HepG2 (cell line): Measurements from ENCODE around the gene DYRK2. TPM values are rescaled to one million over a fixed set of nuclear protein-coding genes. Genes with fewer than 3 reads are reported as not detected.
A peak's percentile ranks its signal among the peaks of the same experiment; 100 is the strongest.

ENCODE experiments used
- ARNT2 ChIP-seq: sonication (generic); formaldehyde crosslinking; IDR thresholded peaks from 2 replicates; pipeline ENCODE4 v1.8.0; 2022; ENCODE audit warnings: mild to moderate bottlenecking, low read depth, missing genetic modification reagents, moderate library complexity
- CHD4 ChIP-seq: fragments of 200-600 bp; sonication (generic); IDR thresholded peaks from 2 replicates; pipeline ENCODE4 v1.7.0; 2017; ENCODE audit warnings: mild to moderate bottlenecking, low read length, borderline replicate concordance
- DMAP1 ChIP-seq: IDR thresholded peaks from 2 replicates; pipeline ENCODE4 v1.6.1; 2016
- GABPA ChIP-seq, 2 experiments: IDR thresholded peaks; 2 replicates each; pipeline ENCODE4 v1.6.1; 2011 to 2016; ENCODE audit warnings: low read depth in 2 of 2, low read length in 1 of 2, missing biosample characterization in 1 of 2, missing genetic modification characterization in 1 of 2
- HNF4A ChIP-seq: sonication (generic); formaldehyde crosslinking; IDR thresholded peaks from 2 replicates; pipeline ENCODE4 v1.4.0; 2020; ENCODE audit warnings: missing genetic modification reagents
- KDM6A ChIP-seq: IDR thresholded peaks from 2 replicates; pipeline ENCODE4 v1.6.1; 2016; ENCODE audit warnings: low read depth
- MLLT10 ChIP-seq: sonication (generic); formaldehyde crosslinking; IDR thresholded peaks from 2 replicates; pipeline ENCODE4 v1.4.0; 2020; ENCODE audit warnings: missing genetic modification reagents
- RFX1 ChIP-seq: fragments of 450-650 bp; IDR thresholded peaks from 2 replicates; pipeline ENCODE4 v1.6.1; 2017
- RFX3 ChIP-seq: IDR thresholded peaks from 2 replicates; pipeline ENCODE4 v1.6.1; 2016; ENCODE audit warnings: missing biosample characterization, missing genetic modification reagents
- SALL1 ChIP-seq: sonication (generic); formaldehyde crosslinking; IDR thresholded peaks from 2 replicates; pipeline ENCODE4 v1.8.0; 2022; ENCODE audit warnings: mild to moderate bottlenecking, missing genetic modification reagents
- TBX3 ChIP-seq: fragments of 450-650 bp; IDR thresholded peaks from 2 replicates; pipeline ENCODE4 v1.6.1; 2017; ENCODE audit warnings: antibody characterized with exemption, mild to moderate bottlenecking, inconsistent platforms, borderline replicate concordance
- ZBTB8A ChIP-seq: sonication (generic); formaldehyde crosslinking; IDR thresholded peaks from 2 replicates; pipeline ENCODE4 v1.4.0; 2020; ENCODE audit warnings: mild to moderate bottlenecking, low read depth, missing genetic modification reagents, borderline replicate concordance
- ZKSCAN1 ChIP-seq: fragments of 150-350 bp; IDR thresholded peaks from 2 replicates; pipeline ENCODE4 v1.6.1; 2014; ENCODE audit warnings: low read length
- ZNF121 ChIP-seq: sonication (generic); formaldehyde crosslinking; IDR thresholded peaks from 2 replicates; pipeline ENCODE4 v1.5.0; 2020; ENCODE audit warnings: mild to moderate bottlenecking, missing genetic modification reagents
- ZNF558 ChIP-seq: sonication (generic); formaldehyde crosslinking; IDR thresholded peaks from 2 replicates; pipeline ENCODE4 v1.9.0; 2022; ENCODE audit warnings: mild to moderate bottlenecking, missing genetic modification reagents, borderline replicate concordance
- ZNF605 ChIP-seq: sonication (generic); formaldehyde crosslinking; IDR thresholded peaks from 2 replicates; pipeline ENCODE4 v1.8.0; 2022; ENCODE audit warnings: mild to moderate bottlenecking, missing genetic modification reagents
- ZNF7 ChIP-seq: IDR thresholded peaks from 2 replicates; pipeline ENCODE4 v1.6.1; 2016; ENCODE audit warnings: missing biosample characterization, missing genetic modification reagents
- ZNF879 ChIP-seq: sonication (generic); formaldehyde crosslinking; IDR thresholded peaks from 2 replicates; pipeline ENCODE4 v1.8.1; 2023; ENCODE audit warnings: missing genetic modification reagents
- polyA plus RNA-seq, 8 experiments: library from polyadenylated mRNA; depleted of rRNA in 3 of 8; stranded (reverse) in 7 of 8; unstranded in 1 of 8; fragments of >200 nt; fragmentation: Illumina TruSeq in 4 of 8; extraction: Trizol in 4 of 8; gene quantifications; 2 replicates each; pipeline versions ENCODE4 v1.2.1 to v1.2.3, GENCODE V29; 2011 to 2016; ENCODE audit warnings: low read depth in 4 of 8, missing spikeins in 1 of 8, mixed read lengths in 1 of 8; ENCODE audit not compliant: insufficient read depth in 1 of 8
- total RNA-seq, 5 experiments: library from RNA; depleted of rRNA; stranded (reverse); fragments of >200 nt; fragmentation: Illumina TruSeq; extraction: Trizol; gene quantifications; 2 replicates each; pipeline ENCODE4 v1.2.3, GENCODE V29; 2016; ENCODE audit warnings: low read depth in 1 of 5
- TF ChIP-seq, protein P1 (sequence below), 2 experiments: IDR thresholded peaks; 2 replicates each; pipeline ENCODE4 v1.6.1; 2011 to 2012; ENCODE audit warnings: low read length in 2 of 2, borderline replicate concordance in 1 of 2, low read depth in 1 of 2, mild to moderate bottlenecking in 1 of 2, moderate library complexity in 1 of 2
- TF ChIP-seq, protein P2 (sequence below), 2 experiments: sonication (generic) in 1 of 2; formaldehyde crosslinking in 1 of 2; IDR thresholded peaks; 2 replicates each; pipeline versions ENCODE4 v1.4.0 to v1.6.1; 2018 to 2020; ENCODE audit warnings: missing genetic modification reagents in 2 of 2, borderline replicate concordance in 1 of 2, low read depth in 1 of 2, mild to moderate bottlenecking in 1 of 2, missing biosample characterization in 1 of 2
- TF ChIP-seq, protein P3 (sequence below): IDR thresholded peaks from 2 replicates; pipeline ENCODE4 v1.6.1; 2012; ENCODE audit warnings: inconsistent platforms
- TF ChIP-seq, protein P4 (sequence below): sonication (generic); formaldehyde crosslinking; IDR thresholded peaks from 2 replicates; pipeline ENCODE4 v1.4.0; 2020; ENCODE audit warnings: missing genetic modification reagents, borderline replicate concordance

DYRK2 gene
- total and polyA plus RNA-seq, 2 of the 13 experiments (the other 11 are each of a cell fraction or from before 2014, with no cell fraction given), result 8.2 to 11.5 TPM

DNA sequence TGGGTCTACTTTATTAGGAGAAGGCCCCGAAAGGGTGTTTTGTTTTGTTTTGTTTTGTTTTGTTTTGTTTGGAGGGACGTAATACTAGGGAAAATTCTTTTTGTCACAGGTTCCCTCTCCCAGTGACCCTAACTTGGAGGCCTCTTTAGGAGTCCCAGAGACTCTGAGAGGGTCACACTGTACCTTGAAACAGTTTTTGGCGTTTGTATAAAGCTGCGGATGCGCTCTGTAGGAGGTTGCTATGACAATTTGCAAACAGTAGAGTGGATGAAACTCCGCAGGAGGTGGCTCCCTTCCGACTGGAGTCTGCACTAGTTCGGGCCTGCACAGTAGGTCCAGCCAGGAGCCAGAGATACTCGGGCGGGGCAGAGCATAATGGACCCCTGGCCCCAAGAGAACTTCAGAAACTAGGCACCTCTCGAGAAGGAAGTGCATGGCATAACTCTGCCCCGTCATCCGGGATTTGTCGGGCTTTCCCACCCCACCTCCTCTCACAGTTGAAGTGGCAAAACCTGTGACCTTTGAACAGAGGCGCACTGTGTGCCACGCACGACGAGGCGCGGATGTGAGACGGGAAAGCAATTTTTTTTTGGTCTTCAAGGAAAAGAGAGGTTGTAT is 1.3 kb upstream of the DYRK2 start (continued):
- TF ChIP-seq GABPA (IDR thresholded peaks at IDR 0.05; ENCODE audit: low read depth, low read length), result no peak
- TF ChIP-seq GABPA (CRISPR knock-in tag; IDR thresholded peaks at IDR 0.05; ENCODE audit: low read depth), result 0 out of 2 replicates have a peak, but pooled peaks have one; percentile 34
- peak; percentile 95 for TF ChIP-seq ZNF121
- TF ChIP-seq ZKSCAN1, result peak; percentile 75
- no peak for TF ChIP-seq MLLT10
- no peak for TF ChIP-seq ZNF558 (CRISPR knock-in tag)
- TF ChIP-seq DMAP1 (CRISPR knock-in tag), result peak; percentile 41; the same call in 1 of the 2 replicates
- peak; percentile 49 for TF ChIP-seq RFX3 (CRISPR knock-in tag)
- TF ChIP-seq ZNF7, result no peak
- TF ChIP-seq SALL1 (CRISPR knock-in tag), result 0 out of 2 replicates have a peak, but pooled peaks have one; percentile 11
- no peak for TF ChIP-seq KDM6A
- TF ChIP-seq, protein P1, sequence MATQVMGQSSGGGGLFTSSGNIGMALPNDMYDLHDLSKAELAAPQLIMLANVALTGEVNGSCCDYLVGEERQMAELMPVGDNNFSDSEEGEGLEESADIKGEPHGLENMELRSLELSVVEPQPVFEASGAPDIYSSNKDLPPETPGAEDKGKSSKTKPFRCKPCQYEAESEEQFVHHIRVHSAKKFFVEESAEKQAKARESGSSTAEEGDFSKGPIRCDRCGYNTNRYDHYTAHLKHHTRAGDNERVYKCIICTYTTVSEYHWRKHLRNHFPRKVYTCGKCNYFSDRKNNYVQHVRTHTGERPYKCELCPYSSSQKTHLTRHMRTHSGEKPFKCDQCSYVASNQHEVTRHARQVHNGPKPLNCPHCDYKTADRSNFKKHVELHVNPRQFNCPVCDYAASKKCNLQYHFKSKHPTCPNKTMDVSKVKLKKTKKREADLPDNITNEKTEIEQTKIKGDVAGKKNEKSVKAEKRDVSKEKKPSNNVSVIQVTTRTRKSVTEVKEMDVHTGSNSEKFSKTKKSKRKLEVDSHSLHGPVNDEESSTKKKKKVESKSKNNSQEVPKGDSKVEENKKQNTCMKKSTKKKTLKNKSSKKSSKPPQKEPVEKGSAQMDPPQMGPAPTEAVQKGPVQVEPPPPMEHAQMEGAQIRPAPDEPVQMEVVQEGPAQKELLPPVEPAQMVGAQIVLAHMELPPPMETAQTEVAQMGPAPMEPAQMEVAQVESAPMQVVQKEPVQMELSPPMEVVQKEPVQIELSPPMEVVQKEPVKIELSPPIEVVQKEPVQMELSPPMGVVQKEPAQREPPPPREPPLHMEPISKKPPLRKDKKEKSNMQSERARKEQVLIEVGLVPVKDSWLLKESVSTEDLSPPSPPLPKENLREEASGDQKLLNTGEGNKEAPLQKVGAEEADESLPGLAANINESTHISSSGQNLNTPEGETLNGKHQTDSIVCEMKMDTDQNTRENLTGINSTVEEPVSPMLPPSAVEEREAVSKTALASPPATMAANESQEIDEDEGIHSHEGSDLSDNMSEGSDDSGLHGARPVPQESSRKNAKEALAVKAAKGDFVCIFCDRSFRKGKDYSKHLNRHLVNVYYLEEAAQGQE (IDR thresholded peaks at IDR 0.05; ENCODE audit: borderline replicate concordance in 1 of 2, low read depth in 1 of 2, low read length in 2 of 2), result no peak
- no peak; the same call in 1 of the 2 replicates for TF ChIP-seq ZBTB8A
- TF ChIP-seq, protein P2, sequence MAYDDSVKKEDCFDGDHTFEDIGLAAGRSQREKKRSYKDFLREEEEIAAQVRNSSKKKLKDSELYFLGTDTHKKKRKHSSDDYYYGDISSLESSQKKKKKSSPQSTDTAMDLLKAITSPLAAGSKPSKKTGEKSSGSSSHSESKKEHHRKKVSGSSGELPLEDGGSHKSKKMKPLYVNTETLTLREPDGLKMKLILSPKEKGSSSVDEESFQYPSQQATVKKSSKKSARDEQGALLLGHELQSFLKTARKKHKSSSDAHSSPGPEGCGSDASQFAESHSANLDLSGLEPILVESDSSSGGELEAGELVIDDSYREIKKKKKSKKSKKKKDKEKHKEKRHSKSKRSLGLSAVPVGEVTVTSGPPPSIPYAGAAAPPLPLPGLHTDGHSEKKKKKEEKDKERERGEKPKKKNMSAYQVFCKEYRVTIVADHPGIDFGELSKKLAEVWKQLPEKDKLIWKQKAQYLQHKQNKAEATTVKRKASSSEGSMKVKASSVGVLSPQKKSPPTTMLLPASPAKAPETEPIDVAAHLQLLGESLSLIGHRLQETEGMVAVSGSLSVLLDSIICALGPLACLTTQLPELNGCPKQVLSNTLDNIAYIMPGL (CRISPR knock-in tag; IDR thresholded peaks at IDR 0.05; ENCODE audit: borderline replicate concordance in 1 of 2, low read depth in 1 of 2), result no peak
- TF ChIP-seq, protein P3, sequence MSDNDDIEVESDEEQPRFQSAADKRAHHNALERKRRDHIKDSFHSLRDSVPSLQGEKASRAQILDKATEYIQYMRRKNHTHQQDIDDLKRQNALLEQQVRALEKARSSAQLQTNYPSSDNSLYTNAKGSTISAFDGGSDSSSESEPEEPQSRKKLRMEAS, result 0 out of 2 replicates have a peak, but pooled peaks have one; percentile 66
- peak; percentile 80; the same call in 1 of the 2 replicates for TF ChIP-seq TBX3
- TF ChIP-seq HNF4A (CRISPR knock-in tag), result peak; percentile 72
- TF ChIP-seq ZNF605 (CRISPR knock-in tag), result peak; percentile 57; the same call in 1 of the 2 replicates
- TF ChIP-seq CHD4, result 0 out of 2 replicates have a peak, but pooled peaks have one; percentile 51
- TF ChIP-seq ARNT2 (CRISPR knock-in tag), result no peak
- TF ChIP-seq RFX1, result peak; percentile 41; the same call in 1 of the 2 replicates
- TF ChIP-seq, protein P4, sequence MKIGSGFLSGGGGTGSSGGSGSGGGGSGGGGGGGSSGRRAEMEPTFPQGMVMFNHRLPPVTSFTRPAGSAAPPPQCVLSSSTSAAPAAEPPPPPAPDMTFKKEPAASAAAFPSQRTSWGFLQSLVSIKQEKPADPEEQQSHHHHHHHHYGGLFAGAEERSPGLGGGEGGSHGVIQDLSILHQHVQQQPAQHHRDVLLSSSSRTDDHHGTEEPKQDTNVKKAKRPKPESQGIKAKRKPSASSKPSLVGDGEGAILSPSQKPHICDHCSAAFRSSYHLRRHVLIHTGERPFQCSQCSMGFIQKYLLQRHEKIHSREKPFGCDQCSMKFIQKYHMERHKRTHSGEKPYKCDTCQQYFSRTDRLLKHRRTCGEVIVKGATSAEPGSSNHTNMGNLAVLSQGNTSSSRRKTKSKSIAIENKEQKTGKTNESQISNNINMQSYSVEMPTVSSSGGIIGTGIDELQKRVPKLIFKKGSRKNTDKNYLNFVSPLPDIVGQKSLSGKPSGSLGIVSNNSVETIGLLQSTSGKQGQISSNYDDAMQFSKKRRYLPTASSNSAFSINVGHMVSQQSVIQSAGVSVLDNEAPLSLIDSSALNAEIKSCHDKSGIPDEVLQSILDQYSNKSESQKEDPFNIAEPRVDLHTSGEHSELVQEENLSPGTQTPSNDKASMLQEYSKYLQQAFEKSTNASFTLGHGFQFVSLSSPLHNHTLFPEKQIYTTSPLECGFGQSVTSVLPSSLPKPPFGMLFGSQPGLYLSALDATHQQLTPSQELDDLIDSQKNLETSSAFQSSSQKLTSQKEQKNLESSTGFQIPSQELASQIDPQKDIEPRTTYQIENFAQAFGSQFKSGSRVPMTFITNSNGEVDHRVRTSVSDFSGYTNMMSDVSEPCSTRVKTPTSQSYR (CRISPR knock-in tag), result peak; percentile 13; the same call in 1 of the 2 replicates
- TF ChIP-seq ZNF879 (CRISPR knock-in tag), result 0 out of 2 replicates have a peak, but pooled peaks have one; percentile 28
